ENCODE measurements around the gene MAGEB3.

- TF ChIP-seq POLR2A (IDR thresholded peaks at IDR 0.05): no peak
- no peak for TF ChIP-seq CTCF (IDR thresholded peaks at IDR 0.05)
These were observed 29.5 kb downstream of the MAGEB3 start for GRCh38 chrX:30259927-30260326.
